Gastrocnemius medialis (tissue), 4 donors: ENCODE data around the gene LMF2. TPM values are rescaled to one million over a fixed set of nuclear protein-coding genes. Genes with fewer than 3 reads are reported as not detected.

Source experiments
- ATAC-seq, 2 donors: fragments of 150-250 bp; one replicate each; pipeline ENCODE4 v1.9.1; 2016
- DNase-seq, 2 donors: peaks; one replicate each; pipeline ENCODE4 v3.0.0-alpha.2; 2019
- H3K27ac ChIP-seq, 4 donors: fragments of 200-600 bp; sonication (generic); 1 replicate in 1 of 4; 2 replicates in 3 of 4; pipeline ENCODE4 v1.5.1; 2016 to 2018; ENCODE audit warnings: mild to moderate bottlenecking in 2 of 4, moderate library complexity in 1 of 4
- H3K27me3 ChIP-seq, 3 donors: fragments of 200-600 bp; sonication (generic) in 2 of 3; 1 replicate in 1 of 3; 2 replicates in 2 of 3; pipeline versions ENCODE4 v1.5.1 to v1.6.0; 2016 to 2019; ENCODE audit warnings: mild to moderate bottlenecking in 1 of 3, moderate library complexity in 1 of 3
- H3K36me3 ChIP-seq, 2 donors: fragments of 200-600 bp; sonication (generic) in 1 of 2; one replicate each; pipeline ENCODE4 v1.5.1; 2017 to 2018
- H3K4me1 ChIP-seq, 2 donors: fragments of 200-600 bp; sonication (generic) in 1 of 2; one replicate each; pipeline ENCODE4 v1.5.1; 2016 to 2017; ENCODE audit warnings: mild to moderate bottlenecking in 2 of 2
- H3K4me3 ChIP-seq, 4 donors: fragments of 200-600 bp; sonication (generic) in 3 of 4; 1 replicate in 1 of 4; 2 replicates in 3 of 4; pipeline ENCODE4 v1.5.1; 2016 to 2019; ENCODE audit warnings: mild to moderate bottlenecking in 2 of 4
- H3K9me3 ChIP-seq, 3 donors: fragments of 200-600 bp; sonication (generic) in 2 of 3; 1 replicate in 1 of 3; 2 replicates in 2 of 3; pipeline ENCODE4 v1.5.1; 2016 to 2019
- CTCF ChIP-seq, 5 experiments: fragments of 450-650 bp in 3 of 5; fragments of 200-600 bp in 2 of 5; sonication (generic) in 2 of 5; IDR thresholded peaks in 4 of 5; conservative IDR thresholded peaks in 1 of 5; 1 replicate in 4 of 5; 2 replicates in 1 of 5; pipeline ENCODE4 v1.5.1; 2016 to 2019; ENCODE audit warnings: antibody characterized with exemption in 5 of 5, mild to moderate bottlenecking in 3 of 5, moderate library complexity in 3 of 5
- POLR2A ChIP-seq, 2 donors: fragments of 450-650 bp; IDR thresholded peaks; one replicate each; pipeline ENCODE4 v1.6.1; 2017; ENCODE audit warnings: antibody characterized with exemption in 2 of 2, mild to moderate bottlenecking in 2 of 2, moderate library complexity in 2 of 2
- in situ Hi-C, 4 donors: fragments of 200-750 bp; cut with MboI; loops; one replicate each; pipeline versions ENCODE4 v1.15.0 to v1.8.0; 2017; ENCODE audit warnings: low sequenced_read_pairs in 4 of 4
- intact Hi-C: fragments of 100-400 bp; cut with DNase I; formaldehyde crosslinking; loops from one replicate; pipeline ENCODE4 v1.15.1; 2023; ENCODE audit warnings: low total_unique reads
- total RNA-seq, 4 donors: library from RNA; depleted of rRNA; stranded (reverse); fragments of >200 nt; gene quantifications; one replicate each; pipeline versions ENCODE4 v1.1.0 to v1.2.3, GENCODE V29; 2016

Gene LMF2
- total RNA-seq, 4 donors from 2014 or later: 19.7 to 39.4 (median 26.9) TPM

GRCh38 chr22:50465066-50465930, 42.2 kb downstream of the LMF2 start:
- no peak for TF ChIP-seq POLR2A (IDR thresholded peaks at IDR 0.05)
- ATAC-seq: no peak
- no peaks in the 10 kb centered on the region for H3K9me3 ChIP-seq
- H3K4me3 ChIP-seq: no peak overlapping the region
- H3K27me3 ChIP-seq: no peaks in the 10 kb centered on the region
- H3K4me1 ChIP-seq: peaks cover 4 to 11% of the 10 kb centered on the region in 2 donors
- H3K27ac ChIP-seq: no peak overlapping the region
- peaks cover 0 to 73% of the 10 kb centered on the region in 2 donors for H3K36me3 ChIP-seq
- no peak for DNase-seq
- in situ Hi-C loops: no loop called here
- intact Hi-C loops: no loop called here

- Histone ChIP-seq H3K36me3 (peaks cover 0 to 82% of the 10 kb centered on the region in 2 donors), H3K4me3 (no peak overlapping the region), H3K9me3 (no peaks in the 10 kb centered on the region), H3K27ac (no peak overlapping the region), H3K4me1 (peaks cover 0 to 2% of the 10 kb centered on the region in 2 donors), H3K27me3 (no peaks in the 10 kb centered on the region)
- intact Hi-C loops (no loop called here), in situ Hi-C loops (no loop called here)
- no peak for TF ChIP-seq CTCF (IDR thresholded peaks at IDR 0.05 in 4 of 5, conservative IDR thresholded peaks at IDR 0.05 in 1 of 5)
- TF ChIP-seq POLR2A (IDR thresholded peaks at IDR 0.05): no peak
- no peak for DNase-seq
- ATAC-seq: no peak
Measured at GRCh38 chr22:50464451-50464850, 43.1 kb downstream of the LMF2 start.

GRCh38 chr22:50463188-50463900, 44.2 kb downstream of the LMF2 start:
- Histone ChIP-seq H3K9me3 (no peaks in the 10 kb centered on the region), H3K4me1 (no peaks in the 10 kb centered on the region), H3K27ac (no peak overlapping the region), H3K4me3 (no peak overlapping the region), H3K36me3 (peaks cover 0 to 93% of the 10 kb centered on the region in 2 donors), H3K27me3 (no peaks in the 10 kb centered on the region)
- DNase-seq (no peak), ATAC-seq (no peak)
- in situ Hi-C loops (no loop called here), intact Hi-C loops (no loop called here)
- TF ChIP-seq CTCF (IDR thresholded peaks at IDR 0.05 in 4 of 5, conservative IDR thresholded peaks at IDR 0.05 in 1 of 5) (no peak), POLR2A (IDR thresholded peaks at IDR 0.05) (no peak)

- H3K36me3 ChIP-seq: peaks cover 0 to 98% of the 10 kb centered on the region in 2 donors
- ATAC-seq (no peak), DNase-seq (no peak)
- H3K9me3 ChIP-seq: no peaks in the 10 kb centered on the region
- no peak overlapping the region for H3K4me3 ChIP-seq
- intact Hi-C loops: no loop called here
- H3K27me3 ChIP-seq: no peaks in the 10 kb centered on the region
- no peaks in the 10 kb centered on the region for H3K4me1 ChIP-seq
- no peak overlapping the region for H3K27ac ChIP-seq
- in situ Hi-C loops: no loop called here
- TF ChIP-seq CTCF (IDR thresholded peaks at IDR 0.05 in 4 of 5, conservative IDR thresholded peaks at IDR 0.05 in 1 of 5) (no peak), POLR2A (IDR thresholded peaks at IDR 0.05) (no peak)
Measured at GRCh38 chr22:50461979-50462540, 45.4 kb downstream of the LMF2 start.

GRCh38 chr22:50461536-50461935, 46.0 kb downstream of the LMF2 start:
- Histone ChIP-seq H3K27me3 (no peaks in the 10 kb centered on the region), H3K9me3 (no peaks in the 10 kb centered on the region), H3K4me1 (no peaks in the 10 kb centered on the region), H3K36me3 (peaks cover 0 to 97% of the 10 kb centered on the region in 2 donors), H3K27ac (no peak overlapping the region), H3K4me3 (no peak overlapping the region)
- in situ Hi-C loops: no loop called here
- intact Hi-C loops: no loop called here
- DNase-seq (no peak), ATAC-seq (no peak)
- no peak for TF ChIP-seq POLR2A (IDR thresholded peaks at IDR 0.05)
- TF ChIP-seq CTCF (IDR thresholded peaks at IDR 0.05 in 4 of 5, conservative IDR thresholded peaks at IDR 0.05 in 1 of 5): no peak
